GM10266 (cell line): ENCODE data around the gene TBC1D5.
A peak's percentile ranks its signal among the peaks of the same experiment; 100 is the strongest.

Experiments
- DNase-seq: peaks from one replicate; pipeline ENCODE4 v3.0.0; 2012; ENCODE audit errors: extremely low spot score
- TF ChIP-seq, protein P1 (sequence below): IDR thresholded peaks from 2 replicates; pipeline ENCODE4 v1.5.1; 2012; ENCODE audit warnings: mild to moderate bottlenecking, low read depth; ENCODE audit not compliant: control insufficient read depth, insufficient read depth; ENCODE audit errors: missing control alignments

Gene TBC1D5

DNA sequence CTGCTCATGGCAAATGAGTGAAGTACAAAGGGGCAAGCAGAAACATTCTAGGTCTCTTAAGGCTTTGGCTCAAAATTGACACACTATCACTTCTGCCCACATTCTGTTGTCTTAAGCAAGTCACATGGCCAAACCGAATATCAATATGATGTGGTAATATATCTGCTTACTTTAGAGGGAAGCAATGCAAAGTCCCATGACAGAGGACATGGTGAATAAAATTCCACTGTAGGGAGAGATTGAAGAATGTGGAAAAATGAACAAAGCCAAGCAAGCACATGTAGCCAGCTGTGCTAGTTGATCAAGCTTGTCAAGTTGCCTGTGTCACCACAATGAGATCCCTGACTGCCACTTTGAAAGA is 11.2 kb upstream of the TBC1D5 start:
- no peak for DNase-seq
- TF ChIP-seq, protein P1, sequence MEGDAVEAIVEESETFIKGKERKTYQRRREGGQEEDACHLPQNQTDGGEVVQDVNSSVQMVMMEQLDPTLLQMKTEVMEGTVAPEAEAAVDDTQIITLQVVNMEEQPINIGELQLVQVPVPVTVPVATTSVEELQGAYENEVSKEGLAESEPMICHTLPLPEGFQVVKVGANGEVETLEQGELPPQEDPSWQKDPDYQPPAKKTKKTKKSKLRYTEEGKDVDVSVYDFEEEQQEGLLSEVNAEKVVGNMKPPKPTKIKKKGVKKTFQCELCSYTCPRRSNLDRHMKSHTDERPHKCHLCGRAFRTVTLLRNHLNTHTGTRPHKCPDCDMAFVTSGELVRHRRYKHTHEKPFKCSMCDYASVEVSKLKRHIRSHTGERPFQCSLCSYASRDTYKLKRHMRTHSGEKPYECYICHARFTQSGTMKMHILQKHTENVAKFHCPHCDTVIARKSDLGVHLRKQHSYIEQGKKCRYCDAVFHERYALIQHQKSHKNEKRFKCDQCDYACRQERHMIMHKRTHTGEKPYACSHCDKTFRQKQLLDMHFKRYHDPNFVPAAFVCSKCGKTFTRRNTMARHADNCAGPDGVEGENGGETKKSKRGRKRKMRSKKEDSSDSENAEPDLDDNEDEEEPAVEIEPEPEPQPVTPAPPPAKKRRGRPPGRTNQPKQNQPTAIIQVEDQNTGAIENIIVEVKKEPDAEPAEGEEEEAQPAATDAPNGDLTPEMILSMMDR: no peak

DNA sequence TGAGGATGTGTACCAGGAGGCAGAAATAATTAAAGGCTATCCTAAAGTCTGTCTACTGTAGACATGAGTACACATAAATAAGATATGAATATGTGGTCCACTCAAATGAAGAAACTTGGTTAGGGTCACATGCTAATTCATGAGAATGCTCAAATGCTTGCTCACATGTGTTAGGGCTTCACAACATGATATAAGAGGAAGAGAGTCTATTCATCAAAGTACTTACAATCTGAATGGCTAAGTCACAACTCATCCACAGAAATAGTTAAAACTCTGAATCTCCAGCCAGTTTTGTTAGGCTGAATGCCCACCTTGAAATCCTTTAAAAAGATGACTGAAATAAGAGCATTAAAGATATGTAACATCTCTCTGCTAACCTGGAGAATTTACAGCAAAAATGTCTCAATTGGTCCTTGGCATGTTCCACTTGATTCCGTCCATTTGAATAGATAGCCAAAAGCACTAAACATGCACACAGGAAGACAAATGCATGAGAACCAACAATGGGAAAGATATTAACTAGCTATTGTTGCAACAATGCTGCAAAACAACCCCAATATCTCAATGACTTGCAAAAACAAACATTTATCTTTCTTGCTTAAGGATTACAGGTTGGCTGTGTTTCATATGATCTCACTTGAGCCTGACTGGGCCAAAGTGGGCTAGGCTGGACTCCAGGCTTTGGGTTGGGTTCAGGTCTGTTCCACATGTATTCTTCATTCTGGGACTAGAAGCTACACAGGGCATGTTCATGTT is 10.6 kb upstream of the TBC1D5 start:
- no peak for DNase-seq
- TF ChIP-seq, protein P1: no peak

DNA sequence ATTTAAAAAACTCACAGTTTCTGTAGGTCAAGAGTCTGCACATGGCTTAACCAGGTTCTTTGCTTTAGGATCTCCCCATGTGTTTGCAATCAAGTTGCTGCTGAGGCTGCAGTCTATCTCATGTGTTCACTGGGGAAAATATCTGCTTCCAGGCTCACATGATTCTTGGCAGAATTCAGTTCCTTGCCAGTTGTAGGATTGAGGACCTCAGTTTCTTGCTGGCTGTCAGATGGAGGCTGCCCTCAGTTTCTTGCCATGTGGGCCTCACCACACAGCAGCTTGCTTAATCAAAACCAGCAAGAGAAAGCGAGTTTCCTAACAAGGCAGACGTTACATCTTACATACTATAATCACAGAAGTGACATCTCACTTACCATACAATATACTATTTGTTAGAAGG is 10.0 kb upstream of the TBC1D5 start:
- TF ChIP-seq, protein P1: no peak
- no peak for DNase-seq

DNA sequence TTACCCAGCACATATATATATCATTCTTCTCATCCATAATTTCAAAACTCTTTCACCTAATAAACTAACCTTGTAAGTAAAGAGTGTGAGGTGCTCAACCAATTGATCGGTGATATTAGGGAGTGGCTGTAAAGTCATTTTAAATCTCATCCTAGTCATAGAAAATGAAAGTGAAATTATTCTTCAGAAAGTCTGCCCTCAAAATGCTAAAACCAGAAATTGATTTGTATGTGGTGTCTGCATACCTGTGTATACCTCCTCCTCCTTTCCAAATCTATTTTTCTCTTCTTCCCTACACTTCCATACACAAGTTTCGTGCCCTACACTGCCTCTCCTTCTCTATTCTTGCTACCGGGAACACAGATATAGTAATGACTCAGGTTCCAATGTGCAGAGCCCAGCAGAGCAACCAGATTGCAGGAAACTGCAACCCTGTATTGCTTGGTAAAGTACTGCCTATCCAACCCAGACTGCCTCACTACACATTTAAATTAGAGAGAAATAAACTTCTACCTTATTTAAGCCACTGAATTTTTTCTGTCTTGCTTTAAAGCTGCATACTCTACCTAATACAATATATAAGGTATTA is 7.4 kb upstream of the TBC1D5 start:
- no peak for DNase-seq
- TF ChIP-seq, protein P1: no peak

GRCh38 chr3:17749281-17749680 is 6.8 kb upstream of the TBC1D5 start:
- TF ChIP-seq, protein P1: no peak
- DNase-seq: peak; percentile 41

DNA sequence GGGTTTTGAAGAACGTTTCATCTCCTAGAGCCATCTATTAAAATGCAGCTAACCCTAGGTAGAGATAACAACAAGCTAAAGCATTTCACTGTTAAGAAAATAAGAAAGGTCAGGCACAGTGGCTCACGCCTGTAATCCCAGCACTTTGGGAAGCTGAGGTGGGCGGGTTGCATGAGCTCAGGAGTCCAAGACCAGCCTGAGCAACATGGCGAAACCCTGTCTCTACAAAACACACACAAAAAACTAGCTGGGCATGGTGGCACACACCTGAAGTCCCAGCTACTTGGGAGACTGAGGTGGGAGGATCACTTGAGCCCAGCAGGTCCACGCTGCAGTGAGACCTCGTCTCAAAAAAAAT is 5.4 kb upstream of the TBC1D5 start:
- TF ChIP-seq, protein P1: no peak

DNA sequence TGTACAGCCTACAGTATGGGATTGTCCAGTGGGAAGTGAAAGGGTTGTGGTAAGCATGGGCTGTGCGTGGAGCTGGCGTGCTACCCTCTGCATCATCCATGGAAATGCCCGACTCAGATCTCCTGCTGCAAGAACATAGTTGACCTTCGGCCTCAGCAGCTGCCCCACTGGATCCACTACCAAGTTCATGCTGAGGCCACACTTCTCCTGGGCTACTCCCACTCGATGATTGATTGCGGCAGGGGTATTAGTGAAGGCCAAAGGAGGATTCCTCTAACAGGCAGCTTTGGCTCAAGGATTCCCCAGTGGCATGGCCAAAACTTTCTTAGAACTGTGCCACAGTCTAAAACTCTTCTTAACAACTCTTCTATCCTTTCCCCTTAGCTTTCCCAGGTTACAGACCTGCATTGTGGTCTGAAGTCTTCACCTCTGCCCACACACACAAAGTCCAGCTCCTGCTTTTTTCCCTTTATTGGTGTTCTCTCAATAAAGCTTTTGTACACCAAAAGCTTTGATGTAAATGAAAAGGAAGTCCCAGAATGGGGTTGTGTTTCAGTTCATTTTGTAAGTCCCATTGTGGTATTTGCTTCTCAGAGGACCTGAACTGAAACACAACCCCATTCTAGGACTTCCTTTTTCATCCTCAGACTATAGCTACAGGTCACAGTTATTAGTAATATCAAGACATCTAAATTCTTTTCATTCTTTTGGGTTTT is 4.9 kb upstream of the TBC1D5 start:
- TF ChIP-seq, protein P1: no peak
- peak; percentile 65 for DNase-seq

More for the DNA sequence above, 5.4 kb upstream of the TBC1D5 start:
- no peak for DNase-seq
